RPMI8226 (cell line): ENCODE results near the gene CHST12.
"Not testable (repeated sequence)": the region's sequence is repeated elsewhere in the genome, so short reads cannot be mapped to it uniquely, and the experiment has no call there.

Source experiments
- DNase-seq: peaks from one replicate; pipeline ENCODE4 v3.0.0-alpha.2; 2015

CHST12 gene

DNA sequence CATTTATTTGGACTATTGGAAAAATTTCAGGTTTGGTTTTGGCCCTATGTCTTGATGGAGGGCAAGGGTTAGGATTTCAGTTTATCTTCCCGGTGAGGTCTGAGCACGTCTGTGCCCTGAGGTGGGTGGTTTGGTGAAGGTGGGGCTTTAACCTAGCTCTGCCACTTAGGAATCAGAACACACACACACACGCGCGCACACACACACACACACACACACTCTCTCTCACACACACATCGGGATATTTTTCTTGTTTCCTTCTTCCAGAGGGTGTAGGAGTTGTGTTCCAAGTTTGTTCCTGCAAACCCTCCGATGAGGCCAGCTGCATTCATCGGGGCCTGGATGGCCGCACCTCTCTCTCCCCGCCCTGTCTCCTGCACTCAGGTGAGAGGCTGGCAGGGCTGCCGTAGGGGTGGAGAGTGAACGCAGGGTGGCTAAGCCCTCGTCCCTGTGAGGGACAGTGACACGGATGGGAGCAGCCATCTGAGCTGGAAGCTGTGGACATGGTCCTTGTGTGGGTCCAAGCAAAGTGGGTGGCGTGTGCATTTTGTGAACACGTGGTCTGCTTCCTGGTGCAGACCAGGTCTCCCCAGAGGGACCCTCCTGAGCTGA, 34.2 kb downstream of the CHST12 start:
- DNase-seq, result no peak

DNA sequence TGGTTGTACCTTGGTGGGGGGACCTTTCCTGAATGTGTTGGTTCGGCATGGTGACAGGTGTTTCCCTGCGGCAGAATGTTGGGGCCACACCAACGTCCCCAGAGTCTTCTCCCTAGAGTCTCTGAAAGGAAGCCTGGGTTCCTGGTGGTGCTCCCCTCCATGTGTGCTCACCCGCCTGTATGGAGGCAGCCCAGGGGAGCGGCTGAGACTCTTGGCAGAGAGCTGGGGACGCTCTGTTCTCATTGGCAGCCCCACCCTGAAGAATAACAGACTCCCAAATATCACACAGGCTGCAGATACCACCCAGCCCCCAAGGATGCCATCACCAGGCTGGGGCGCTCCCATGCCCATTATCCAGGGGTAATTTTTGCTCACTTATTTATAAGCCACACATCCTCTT, 34.8 kb downstream of the CHST12 start:
- DNase-seq, result no peak

DNA sequence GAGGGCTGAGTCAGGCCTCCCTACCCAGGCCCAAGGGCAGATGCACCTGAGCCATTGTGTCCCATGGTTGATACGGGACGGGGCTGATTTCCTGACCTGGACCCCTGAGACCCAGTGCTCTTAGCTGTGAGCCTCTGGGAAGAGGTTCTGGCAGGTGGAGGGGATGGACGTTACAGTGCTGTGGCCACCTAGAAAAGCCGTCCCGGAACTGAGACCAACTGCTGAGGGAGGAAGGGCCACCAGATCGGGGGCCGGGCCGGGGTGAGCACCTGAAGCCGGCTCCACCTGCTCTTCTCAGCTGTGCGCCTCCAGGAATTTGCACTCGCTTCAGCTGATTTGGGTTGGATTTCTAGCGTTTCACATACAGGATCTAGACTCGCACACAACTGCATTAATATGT, 35.4 kb downstream of the CHST12 start:
- DNase-seq, result no peak

DNA sequence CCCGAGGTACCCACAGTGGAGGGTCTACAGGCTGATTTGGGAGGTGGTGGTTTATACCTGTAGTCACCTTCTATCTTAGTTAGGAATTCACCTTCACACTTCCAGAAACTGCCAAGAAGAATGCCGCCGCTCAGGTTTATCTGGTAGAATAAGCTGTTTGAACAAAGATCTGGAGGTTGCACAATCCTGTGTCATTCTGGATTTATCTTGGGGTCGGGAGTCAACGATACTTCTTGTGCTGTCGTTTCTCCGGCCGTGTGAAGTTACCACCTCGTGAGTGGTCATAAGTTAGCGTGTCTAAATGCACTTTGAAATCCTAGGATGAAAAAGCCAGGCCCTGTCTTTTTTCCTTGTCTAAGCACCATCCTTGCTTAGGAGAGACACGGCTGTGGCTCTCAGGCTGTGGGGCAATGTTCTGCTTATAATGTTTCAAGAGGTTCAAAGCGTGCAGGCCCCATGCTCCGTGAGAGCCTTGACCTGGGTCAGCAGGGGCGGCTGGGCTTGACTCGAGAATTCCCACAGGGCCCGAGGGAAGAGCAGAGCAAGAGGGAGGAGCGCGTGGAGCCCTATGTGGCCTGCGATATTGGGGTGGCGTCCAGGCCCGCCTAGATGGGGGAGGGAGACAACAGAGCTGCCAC, 37.3 kb downstream of the CHST12 start:
- DNase-seq, result no peak

DNA sequence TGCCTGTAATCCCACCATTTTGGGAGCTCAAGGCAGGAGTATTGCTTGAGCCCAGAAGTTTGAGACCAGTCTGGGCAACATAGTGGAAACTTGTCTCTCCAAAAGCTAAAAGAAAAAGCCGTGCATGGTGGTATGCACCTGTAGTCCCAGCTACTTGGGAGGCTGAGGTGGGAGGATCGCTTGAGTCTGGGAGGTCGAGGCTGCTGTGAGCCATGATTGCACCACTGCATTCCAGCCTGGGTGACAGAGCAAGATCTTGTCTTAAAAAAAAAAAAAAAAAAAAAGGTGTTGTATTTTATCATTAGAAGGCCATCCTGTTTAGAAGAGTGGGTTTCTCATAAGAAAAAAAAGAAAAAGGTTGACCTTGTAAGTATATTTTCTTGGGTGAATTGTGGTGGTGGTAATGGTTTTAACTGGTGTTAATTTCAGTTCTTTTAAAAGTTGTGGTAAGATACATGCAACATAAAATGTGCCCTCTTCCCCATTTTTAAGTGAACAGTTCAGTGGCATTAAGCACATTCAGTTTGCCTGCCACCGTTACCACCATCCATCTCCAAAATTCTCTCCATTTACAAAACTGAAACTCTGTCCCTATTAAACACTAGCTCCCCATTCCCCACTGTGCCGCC, 38.1 kb downstream of the CHST12 start:
- DNase-seq, result no peak

DNA sequence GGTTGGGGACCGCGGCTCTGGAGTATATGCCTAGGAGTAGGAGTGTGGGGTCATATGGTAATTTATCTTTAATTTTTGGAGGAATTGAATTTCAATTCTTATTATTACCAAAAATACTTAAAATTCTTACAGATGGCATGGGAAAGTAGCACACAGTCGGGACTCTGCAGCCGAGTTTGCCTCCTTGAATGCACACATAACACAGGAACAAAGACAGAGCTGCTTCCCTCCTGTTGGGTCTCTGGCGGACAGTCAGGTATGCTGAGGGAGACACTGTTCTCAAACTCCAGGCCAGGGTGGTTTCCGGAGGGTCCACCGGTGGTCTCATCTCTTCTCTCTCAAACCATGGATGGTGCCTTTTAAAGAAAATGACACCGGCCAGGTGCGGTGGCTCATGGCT, 40.1 kb downstream of the CHST12 start:
- DNase-seq, result no peak

DNA sequence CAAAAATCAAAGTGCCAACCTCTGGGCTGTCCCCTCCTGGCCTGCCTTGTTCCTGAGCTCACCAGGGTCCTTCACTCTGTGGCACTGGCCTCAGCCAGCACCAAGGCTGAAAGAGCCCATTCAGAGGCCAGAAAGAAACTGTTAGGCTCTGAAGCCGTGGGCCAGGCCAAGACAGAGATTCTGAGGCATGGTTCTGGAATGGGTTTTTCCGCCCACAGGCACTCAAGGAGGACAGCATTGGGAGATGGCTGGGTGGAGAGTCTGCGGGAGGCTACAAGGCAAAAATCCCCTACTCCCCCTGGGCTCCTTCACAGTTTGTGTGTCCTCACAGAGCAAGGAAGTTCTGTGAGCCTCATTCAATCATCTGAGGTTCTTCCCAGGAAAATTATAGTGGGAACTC, 41.1 kb downstream of the CHST12 start:
- no peak for DNase-seq

DNA sequence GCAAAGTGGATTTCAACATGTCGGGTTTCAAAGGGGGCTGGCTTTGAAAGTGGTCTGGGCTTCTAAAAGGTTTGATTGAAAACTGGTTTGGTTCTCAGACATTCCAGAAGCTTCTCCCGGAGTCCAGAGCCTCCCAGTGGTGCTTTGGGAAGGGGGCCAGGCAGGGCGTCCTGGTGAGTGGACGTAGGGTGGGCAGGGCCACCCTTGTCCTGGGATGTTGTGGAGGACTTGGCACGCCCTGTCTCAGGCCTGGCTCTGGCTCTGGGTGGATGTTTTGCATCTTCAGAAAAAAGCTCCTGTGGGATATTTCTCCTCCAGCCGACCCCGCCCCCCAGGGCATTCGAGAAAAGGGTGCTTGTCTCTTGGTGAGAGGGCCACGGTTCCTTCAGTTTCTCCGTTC, 41.6 kb downstream of the CHST12 start:
- DNase-seq, result no peak

DNA sequence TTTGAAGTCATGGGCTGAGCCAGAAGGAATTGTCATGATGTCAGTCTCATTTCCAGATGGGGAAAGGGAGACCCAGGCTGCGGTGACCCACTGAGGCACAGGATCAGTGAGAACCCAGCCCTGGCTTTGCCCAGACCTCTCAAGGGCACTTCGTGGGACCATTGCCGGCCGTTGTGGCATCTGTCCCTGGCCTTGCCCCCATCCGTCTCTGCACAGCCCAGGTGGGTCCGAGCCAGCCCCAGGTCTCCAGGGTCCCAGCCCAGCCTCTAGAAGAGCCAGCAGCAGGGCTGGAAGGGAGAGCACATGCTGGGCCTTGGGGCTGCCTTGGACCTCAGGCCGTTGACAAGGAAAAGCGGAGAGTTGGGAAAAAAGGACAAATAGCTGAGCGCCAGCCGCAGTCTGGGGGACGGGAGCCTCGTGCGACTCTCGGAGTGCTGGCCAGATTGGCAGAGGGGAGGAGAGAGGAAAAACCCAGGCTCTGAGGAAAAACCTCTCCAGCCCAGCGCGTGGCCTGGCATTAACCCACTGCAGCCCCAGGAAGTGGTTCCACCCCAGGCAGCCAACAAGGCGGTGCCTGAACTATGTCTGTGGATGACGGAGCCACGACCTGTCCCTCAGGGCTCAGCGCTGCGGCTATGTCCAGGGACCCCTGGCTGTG, 42.6 kb downstream of the CHST12 start:
- no peak for DNase-seq

DNA sequence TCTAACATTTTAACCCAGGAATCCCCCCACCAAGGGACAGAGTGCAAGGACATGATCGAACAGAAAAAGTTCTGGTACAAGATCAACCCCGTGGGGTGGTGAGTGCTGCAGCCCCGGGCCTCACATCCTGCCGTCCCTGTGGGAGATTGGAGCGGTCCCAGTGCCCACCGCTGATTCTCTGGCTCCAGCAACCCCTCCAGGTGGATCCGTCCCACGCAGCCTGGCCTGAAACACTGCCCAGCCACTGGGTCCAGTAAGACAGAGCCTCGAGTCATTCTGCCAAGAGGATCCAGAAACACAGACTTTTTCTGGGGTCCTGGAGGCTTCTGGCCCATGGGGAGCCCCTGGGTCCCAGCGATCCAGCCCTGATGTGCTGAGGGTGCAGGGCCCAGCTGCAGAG, 43.3 kb downstream of the CHST12 start:
- DNase-seq, result no peak

DNA sequence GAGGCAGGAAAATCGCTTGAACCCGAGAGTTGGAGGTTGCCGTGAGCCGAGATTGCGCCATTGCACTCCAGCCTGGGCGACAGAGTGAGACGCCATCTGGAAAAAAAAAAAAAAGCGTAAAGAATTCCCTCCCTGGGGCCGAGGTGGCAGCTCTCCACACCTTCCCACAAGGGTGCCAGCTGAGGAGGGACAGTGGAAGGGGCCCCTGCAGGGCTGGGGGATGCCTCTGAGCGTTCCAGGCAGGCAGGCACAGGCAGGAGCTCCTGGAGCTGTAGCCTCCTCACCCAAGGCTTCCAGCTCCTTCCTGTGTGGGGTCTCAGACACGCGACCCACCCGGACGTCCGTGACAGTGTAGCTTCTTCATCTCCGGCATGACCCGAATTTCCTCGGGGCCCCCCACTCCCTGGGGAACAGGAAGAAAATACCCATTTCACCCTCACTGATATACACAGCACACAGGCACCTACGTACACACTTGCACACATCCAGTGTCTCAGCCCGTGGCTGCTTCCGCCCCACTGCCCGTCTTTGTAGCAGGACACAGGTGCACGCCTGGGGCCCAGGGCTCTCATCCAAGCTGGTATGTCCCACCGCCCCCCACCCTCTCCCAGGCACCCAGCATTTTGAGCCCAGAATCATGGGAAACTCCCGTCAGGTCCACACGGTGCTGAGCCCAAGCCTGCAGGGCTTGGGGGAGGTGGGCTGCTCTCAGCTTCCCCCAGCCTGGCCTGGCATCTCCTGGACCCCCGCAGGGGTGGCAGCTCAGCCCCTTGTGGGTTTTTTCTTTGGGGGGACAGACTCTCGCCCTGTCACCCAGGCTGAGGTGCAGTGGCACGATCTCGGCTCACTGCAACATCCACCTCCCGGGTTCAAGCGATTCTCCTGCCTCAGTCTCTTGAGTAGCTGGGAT, 47.0 kb downstream of the CHST12 start:
- DNase-seq, result peak; percentile 29

DNA sequence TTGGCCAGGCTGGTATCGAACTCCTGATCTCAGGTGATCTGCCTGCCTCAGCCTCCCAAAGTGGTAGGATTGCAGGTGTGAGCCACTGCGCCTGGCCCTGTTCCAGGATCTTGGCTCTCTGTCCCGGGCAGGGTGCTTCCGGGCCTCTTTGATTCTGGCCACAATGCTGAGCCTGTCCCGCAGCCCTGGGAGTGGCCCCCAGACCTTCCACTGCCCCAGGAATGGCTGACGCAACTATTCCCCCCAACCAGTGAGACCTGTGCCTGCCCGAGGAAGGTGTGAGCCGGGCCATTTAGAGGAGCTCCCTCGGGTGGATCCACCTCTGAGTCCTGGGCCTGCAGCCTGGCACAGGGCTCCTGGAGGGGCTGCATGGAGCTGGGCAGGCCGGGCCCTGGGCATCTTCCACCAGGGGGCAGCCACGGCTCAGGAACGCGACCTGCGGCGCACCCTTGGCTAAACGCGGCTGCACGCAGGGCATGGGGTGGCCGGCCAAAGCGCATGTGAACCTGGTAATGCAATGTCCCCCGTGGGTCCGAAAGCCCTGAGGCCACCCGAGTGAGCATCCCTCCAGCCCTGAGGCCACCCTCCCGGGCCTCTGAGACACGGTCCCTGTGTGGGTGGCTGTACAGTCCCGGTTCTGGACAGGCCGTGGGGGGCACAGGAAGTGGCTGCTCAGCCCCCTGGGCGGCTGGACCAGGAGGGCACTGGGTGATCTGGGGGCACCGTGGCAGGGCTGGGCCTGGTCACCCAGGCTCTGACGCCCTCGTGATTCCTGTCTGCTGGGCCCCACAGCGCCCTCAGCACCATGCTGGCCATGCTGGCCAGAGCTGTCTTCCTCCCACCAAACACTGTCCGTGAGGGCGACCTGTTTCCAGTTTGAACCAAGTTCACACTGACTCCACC, 48.0 kb downstream of the CHST12 start:
- DNase-seq, result peak; percentile 92

DNA sequence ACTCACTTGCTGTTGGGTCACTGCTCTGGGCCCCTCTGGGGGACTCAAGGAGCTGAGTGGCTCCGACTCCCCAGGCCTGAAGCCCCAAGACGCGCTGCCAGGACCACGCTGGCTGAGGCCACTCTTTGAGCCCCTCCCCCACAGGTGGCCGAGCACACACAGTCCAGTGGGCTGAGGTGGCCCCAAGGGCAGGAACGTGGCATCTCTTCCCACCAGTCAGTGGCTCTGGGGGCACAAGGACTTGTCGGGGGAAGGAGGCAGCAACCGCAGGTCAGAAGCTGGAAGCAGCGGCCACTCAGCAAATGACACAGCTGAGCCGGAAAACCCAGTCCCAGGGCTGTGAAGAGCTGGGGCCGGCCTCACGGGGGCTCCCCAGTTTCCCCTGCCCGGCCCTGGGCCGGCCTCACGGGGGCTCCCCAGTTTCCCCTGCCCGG, 48.7 kb downstream of the CHST12 start:
- peak; percentile 37 for DNase-seq

DNA sequence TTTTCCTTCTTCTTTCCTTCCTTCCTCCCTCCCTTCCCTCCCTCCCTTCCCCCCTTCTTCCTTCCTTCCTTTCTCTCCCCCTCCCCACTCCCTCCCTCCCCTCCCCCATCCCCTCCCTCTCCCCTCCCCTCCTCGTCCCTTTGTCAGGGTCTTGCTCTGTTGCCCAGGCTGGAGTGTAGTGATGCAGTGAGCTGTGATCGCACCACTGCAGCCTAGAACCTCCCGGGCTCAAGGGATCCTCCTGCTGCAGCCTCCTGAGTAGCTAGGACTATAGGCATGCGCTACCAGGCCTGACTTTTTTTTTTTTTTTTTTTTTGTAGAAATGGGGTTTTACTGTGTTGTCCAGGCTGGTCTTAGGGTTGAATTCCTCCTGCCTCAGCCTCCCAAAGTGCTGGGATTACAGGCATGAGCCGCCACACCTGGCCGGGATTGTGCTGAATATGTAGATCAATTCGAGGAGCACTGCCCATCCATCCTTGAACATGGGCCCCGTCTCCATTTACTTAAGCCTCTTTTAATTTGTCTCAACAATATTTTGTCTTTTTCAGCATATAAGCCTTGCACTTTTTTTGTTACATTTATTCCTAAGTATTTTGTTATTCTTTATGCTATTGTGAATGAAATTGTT, 49.3 kb downstream of the CHST12 start:
- no peak for DNase-seq

DNA sequence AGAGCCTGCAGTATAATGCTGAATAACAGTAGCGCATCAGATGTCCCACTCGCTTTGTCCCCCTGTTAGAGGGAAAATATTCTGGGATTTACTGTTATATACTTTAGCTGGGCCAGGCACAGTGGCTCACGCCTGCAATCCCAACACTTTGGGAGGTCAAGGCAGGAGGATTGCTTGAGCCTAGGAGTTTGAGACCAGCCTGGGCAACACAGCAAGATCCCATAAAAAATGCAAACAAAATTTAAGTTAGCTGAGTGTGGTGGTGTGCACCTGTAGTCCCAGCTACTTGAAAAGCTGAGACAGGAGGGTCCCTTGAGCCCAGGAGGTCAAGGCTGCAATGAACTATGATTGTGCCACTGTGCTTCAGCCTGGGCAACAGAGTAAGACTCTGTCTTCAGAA, 50.4 kb downstream of the CHST12 start:
- DNase-seq, result not testable (repeated sequence)

DNA sequence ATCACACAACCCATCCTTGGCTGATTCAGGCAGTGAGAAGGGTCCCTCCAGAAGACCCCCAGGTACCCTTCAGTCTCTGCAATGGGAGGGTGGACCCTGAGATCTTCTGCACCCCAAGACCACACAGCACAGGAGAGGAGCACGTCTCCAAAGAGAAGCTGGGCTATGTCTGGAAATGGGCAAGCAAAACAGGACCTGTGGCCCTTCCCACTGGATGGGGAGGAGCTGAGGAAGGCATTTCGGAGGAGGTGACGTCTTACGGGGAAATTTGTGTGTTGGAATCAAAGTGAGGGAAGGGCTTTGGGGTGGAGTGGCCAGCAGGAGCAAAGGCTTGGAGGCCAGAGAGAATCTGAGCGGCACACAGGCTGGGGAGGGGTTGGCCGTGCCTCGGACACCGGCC, 56.3 kb downstream of the CHST12 start:
- DNase-seq, result no peak

DNA sequence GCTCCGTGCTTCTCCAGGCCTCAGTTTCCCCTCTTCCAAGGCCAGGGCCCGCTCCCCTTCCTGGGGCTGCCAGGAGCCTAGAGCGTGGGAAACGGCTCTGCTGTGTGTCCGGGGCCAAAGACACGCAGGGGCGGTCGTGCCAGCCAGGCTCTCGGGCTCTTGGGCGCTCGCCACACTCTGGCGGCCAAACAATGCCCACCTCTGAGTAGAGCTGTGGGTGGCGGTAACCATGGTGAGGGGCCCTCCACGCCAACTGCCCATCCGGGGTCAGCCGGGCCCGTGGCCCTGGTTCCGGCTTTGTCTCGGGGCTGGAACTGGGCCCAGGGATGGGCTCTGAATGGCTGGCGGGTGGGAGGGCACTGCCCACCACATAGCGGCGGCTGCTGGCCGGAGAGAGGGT, 56.8 kb downstream of the CHST12 start:
- DNase-seq, result no peak

DNA sequence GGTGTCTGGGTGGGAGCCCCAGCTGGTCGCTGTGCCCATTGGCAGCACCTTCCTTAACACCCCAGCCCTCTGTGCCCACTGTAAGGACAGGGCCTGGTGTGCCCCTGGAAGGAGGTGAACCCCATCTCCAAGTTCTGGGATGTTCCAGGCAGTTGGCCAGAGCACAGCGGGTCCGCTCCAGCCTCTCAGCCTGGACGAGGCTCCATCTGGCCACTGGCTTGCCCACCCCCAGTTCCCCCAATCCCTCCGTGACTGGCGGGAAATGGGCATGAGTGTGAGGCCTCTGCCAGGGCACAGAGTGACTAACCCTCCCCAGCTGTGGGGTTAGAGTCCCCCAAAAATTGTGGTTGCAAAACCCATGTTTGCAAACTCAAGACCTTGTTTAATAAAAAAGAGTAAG, 57.2 kb downstream of the CHST12 start:
- DNase-seq, result no peak

DNA sequence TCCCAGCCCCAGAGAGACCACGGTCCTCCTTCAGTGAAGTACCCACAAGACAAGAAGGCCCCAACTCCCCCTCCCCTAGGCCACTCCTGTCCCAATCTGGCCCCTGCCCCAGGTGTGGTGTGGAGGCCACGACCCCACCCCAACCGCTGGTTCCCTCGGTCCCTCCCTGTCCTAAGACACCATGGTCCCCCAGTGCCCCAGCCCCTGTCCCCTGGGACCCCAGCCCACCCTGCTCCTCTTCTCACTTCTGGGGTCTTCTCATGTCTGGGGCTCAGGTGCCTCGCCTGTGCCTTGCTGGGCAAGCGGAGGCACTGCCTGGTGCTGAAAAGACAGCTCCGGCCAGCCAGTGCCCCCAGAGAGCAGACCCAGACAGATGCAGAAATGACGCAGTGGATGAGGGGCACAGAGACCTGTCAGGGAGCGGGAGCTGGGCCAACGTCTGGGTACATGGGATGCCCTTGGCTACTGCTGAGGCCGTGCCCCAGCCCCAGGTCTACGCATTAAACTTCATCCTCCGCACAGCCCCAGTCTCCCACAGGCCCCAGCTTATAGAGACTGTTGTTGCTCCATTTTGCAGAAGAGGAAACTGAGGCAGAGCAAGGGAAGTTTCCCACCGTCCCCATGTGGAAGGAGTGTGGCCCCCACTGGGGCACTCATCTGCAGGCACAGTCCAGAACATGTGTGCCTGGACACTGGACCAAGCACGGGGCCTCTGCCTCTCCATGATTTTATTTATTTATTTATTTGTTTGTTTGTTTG, 58.0 kb downstream of the CHST12 start:
- DNase-seq, result no peak

DNA sequence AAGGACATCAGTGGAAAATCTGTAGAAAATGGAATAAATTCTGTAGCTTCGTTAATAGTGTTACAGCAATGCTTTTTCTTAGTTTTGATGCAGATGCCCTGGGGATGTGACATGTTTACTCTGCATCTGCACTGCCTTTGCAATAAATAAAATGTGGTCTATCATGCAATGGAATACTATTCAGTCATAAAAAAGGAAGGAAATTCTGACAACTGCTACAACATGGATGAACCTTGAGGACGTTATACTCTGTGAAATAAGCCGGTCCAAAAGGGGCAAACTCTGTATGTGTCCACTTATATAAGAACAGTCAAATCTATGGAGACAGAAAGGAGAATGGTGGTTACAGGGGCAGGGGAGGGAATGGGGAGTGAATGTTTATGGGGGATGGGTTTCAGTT, 59.3 kb downstream of the CHST12 start:
- no peak for DNase-seq

DNA sequence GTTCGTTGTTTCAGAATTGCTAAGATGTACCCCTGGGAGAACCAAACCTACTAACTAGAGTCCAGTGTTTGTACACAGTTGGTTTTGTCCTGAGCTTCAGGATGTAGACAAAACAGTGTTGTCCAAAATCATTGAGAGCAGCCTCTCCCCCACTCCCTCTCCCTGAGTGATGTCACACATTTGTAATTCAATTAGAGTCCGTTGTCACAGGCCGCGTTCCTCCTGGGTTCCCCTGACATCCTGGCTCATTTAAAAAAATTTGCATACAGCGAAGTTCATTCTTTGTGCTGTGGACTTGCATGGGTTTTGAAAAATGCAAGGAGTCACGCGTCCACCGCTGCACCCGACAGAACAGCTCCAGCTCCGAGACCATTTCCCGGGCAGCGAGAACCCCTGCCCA, 62.5 kb downstream of the CHST12 start:
- DNase-seq, result no peak
